ENCODE data around the gene JUND. TPM values are rescaled to one million over a fixed set of nuclear protein-coding genes. Genes with fewer than 3 reads are reported as not detected.
A peak's percentile ranks its signal among the peaks of the same experiment; 100 is the strongest.

The JUND gene
- total RNA-seq, 1 donor from 2014 or later, result 266 TPM

DNA sequence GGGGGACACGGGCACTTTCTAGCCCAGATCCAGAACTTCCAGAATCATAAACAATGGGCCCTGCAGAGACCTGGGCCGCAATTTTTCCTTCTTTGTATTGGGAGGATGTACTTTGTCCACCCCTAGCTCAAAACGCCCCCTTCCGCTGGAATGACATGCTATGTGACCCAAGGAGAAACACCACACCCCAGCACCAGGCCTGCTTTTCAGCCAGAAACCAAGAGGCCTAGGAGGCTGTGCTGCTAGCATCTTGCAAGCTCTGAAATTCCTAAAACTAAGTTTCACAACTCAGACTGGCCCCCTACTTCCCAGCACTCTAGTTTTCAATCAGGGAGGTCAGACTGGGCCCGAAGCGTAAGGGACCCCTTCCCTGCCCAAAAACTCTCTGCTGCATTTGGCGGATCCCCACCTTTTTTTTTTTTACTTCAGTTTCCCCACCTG, 40.9 kb upstream of the JUND start:
- H3K4me3 ChIP-seq (ENCODE audit: low read depth, low read length), result peak overlapping the region; percentile 93
- TF ChIP-seq, protein P1, sequence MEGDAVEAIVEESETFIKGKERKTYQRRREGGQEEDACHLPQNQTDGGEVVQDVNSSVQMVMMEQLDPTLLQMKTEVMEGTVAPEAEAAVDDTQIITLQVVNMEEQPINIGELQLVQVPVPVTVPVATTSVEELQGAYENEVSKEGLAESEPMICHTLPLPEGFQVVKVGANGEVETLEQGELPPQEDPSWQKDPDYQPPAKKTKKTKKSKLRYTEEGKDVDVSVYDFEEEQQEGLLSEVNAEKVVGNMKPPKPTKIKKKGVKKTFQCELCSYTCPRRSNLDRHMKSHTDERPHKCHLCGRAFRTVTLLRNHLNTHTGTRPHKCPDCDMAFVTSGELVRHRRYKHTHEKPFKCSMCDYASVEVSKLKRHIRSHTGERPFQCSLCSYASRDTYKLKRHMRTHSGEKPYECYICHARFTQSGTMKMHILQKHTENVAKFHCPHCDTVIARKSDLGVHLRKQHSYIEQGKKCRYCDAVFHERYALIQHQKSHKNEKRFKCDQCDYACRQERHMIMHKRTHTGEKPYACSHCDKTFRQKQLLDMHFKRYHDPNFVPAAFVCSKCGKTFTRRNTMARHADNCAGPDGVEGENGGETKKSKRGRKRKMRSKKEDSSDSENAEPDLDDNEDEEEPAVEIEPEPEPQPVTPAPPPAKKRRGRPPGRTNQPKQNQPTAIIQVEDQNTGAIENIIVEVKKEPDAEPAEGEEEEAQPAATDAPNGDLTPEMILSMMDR (conservative IDR thresholded peaks at IDR 0.05; ENCODE audit: low read depth, low read length), result peak; percentile 45
- no peak for DNase-seq (ENCODE audit: low read depth)

GRCh38 chr19:18321734-18322102, 40.3 kb upstream of the JUND start:
- DNase-seq (ENCODE audit: low read depth), result no peak
- TF ChIP-seq, protein P1 (conservative IDR thresholded peaks at IDR 0.05; ENCODE audit: low read depth, low read length), result no peak
- peak overlapping the region; percentile 93 for H3K4me3 ChIP-seq (ENCODE audit: low read depth, low read length)

GRCh38 chr19:18320865-18321733, 39.7 kb upstream of the JUND start:
- no peak for DNase-seq (ENCODE audit: low read depth)
- H3K4me3 ChIP-seq (ENCODE audit: low read depth, low read length), result peak overlapping the region; percentile 93

DNA sequence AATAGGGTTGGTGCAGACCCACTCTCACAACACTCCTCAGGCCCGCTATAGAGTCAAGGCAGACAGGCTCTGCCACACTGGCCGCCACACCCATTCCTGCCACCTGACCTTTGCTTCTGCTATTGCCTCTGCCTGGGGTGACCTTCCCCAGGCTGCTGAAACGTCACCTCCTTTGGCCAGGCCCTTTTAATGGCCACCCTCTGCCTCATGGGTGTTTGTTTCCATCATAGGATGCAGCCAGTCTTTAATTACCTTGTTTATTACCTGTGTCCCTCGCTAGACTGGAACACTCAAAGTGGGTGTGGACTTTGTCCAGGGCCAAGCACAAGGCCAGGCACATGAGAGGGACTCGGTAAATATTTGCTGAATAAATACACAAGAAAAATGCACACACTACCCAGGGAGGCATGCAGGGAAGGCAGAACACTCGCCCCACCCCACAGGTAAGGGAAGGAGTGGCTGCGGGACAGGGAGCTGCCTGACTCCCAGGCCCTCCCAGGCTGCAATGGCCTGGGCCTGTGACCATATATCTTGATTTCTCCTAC, 38.2 kb upstream of the JUND start:
- TF ChIP-seq, protein P1 (conservative IDR thresholded peaks at IDR 0.05; ENCODE audit: low read depth, low read length), result no peak
- H3K4me3 ChIP-seq (ENCODE audit: low read depth, low read length), result no peak overlapping the region
- DNase-seq (ENCODE audit: low read depth), result no peak

More at GRCh38 chr19:18320865-18321733, 39.7 kb upstream of the JUND start:
- TF ChIP-seq, protein P1 (conservative IDR thresholded peaks at IDR 0.05; ENCODE audit: low read depth, low read length), result no peak

DNA sequence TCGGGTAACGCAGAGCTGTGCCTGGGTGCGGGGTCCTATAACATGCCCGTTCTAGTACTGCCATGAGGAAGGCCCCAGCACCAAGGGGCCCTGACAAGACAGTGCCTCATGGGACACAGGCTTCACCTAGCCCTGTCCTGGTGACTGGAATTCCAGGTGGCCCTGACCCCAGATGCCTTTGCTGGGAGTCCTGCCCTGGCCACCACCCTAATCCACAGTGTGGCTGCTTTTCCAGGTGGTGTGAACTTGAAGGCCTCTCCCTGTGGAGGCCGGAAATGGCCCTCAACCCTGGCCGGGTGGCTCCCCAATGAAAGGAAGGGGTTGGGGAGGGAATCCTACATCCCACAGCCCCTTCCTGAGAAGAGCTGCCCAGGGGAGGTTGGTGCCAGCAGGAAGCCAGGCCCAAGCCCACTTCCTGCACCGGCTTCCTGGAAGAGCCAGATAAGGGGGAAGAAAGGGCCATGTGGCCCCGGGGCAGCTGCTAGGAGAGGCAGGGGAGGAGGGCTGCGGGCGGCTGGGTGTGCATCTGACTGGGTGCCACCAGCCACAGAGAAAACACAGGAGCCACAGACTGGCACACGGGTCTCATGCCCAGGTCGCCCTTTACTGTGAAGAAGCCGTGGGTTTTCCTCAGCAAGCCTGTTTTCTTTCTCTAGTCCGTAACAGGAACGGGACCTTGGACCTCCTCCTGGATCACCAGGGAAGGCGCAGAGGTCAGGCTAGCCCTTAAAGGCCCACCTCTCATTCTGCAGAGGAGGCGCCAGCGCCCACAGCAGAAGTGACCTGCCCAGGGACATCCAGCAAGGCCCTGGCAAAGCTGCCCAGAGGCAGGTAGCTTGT, 36.8 kb upstream of the JUND start:
- TF ChIP-seq, protein P1 (conservative IDR thresholded peaks at IDR 0.05; ENCODE audit: low read depth, low read length), result no peak
- no peak for DNase-seq (ENCODE audit: low read depth)

DNA sequence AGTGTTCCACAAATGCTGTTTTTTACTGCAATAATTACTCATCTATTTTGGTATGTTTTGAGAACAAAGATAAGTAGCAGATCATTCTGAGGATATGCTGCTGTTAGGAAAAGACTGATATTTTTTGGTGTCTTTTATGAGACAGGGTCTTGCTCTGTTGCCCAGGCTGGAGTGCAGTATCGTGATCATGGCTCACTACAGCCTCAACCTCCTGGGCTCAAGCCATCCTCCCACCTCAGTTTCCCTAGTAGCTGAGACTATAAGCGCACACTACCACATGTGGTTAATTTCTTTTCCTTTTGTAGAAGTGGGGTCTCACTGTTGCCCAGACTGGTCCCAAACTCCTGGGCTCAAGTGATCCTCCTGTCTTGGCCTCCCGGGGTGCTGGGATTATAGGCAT, 32.0 kb upstream of the JUND start:
- DNase-seq (ENCODE audit: low read depth), result no peak
- no peak overlapping the region for H3K4me3 ChIP-seq (ENCODE audit: low read depth, low read length)
- TF ChIP-seq, protein P1 (conservative IDR thresholded peaks at IDR 0.05; ENCODE audit: low read depth, low read length), result no peak

More for the DNA sequence above, 36.8 kb upstream of the JUND start:
- no peak overlapping the region for H3K4me3 ChIP-seq (ENCODE audit: low read depth, low read length)

Data from epithelial cell of proximal tubule (primary cell).